ENCODE data around the gene GP5. TPM values are rescaled to one million over a fixed set of nuclear protein-coding genes. Genes with fewer than 3 reads are reported as not detected.

The GP5 gene
- polyA plus RNA-seq, 3 donors = 0.12 TPM; not detected in 2

GRCh38 chr3:194383276-194383940 is 15.7 kb downstream of the GP5 start:
- Histone ChIP-seq H3K4me1 (ENCODE audit: control insufficient read depth in 1 of 2, insufficient read depth in 2 of 2, low read length in 2 of 2) (no peaks in the 10 kb centered on the region), H3K27ac (ENCODE audit: low read depth in 1 of 2, low read length in 2 of 2) (no peak overlapping the region), H3K79me2 (ENCODE audit: insufficient read depth, low read length) (no peaks in the 10 kb centered on the region), H3K9me3 (replicated peaks in 1 of 2; ENCODE audit: control insufficient read depth in 1 of 2, insufficient read depth in 1 of 2, low read length in 2 of 2) (no peaks in the 10 kb centered on the region), H3K36me3 (replicated peaks in 1 of 2; ENCODE audit: control insufficient read depth in 1 of 2, insufficient read depth in 2 of 2, low read length in 2 of 2) (no peaks in the 10 kb centered on the region), H3K27me3 (ENCODE audit: control insufficient read depth in 2 of 2, insufficient read depth in 2 of 2, low read length in 2 of 2) (no peaks in the 10 kb centered on the region), H4K20me1 (ENCODE audit: insufficient read depth, low read length) (no peaks in the 10 kb centered on the region), H3K4me2 (replicated peaks; ENCODE audit: extremely low read depth, low read length, poor library complexity, severe bottlenecking) (no peak overlapping the region), H3K4me3 (replicated peaks in 1 of 3; ENCODE audit: low read depth in 2 of 3, low read length in 3 of 3) (no peak overlapping the region), H2AFZ (ENCODE audit: insufficient read depth, low read depth, low read length, poor library complexity, severe bottlenecking) (no peak overlapping the region), H3K9ac (ENCODE audit: insufficient read depth, low read length, poor library complexity, severe bottlenecking) (no peak overlapping the region)
- Mint-ChIP-seq H3K9me3 (no peaks in the 10 kb centered on the region), H3K4me1 (peaks cover 2% of the 10 kb centered on the region), H3K4me3 (no peak overlapping the region), H3K27me3 (ENCODE audit: low read depth in 3 of 3) (peaks cover 14 to 15% (median 15%) of the 10 kb centered on the region in 3 donors), H3K36me3 (no peaks in the 10 kb centered on the region), H3K27ac (no peak overlapping the region)
- 91% methylated on average over 9 of the region's 14 CpGs for WGBS (ENCODE audit: insufficient coverage)
- DNase-seq = no peak
- intact Hi-C loops (cut with micrococcal nuclease) = no loop called here
- no peak for TF ChIP-seq CTCF (IDR thresholded peaks at IDR 0.05)

- no peak for DNase-seq
- WGBS (ENCODE audit: insufficient coverage) = 48% methylated on average over 4 of the region's 9 CpGs
- H3K79me2 ChIP-seq (ENCODE audit: insufficient read depth, low read length) = no peaks in the 10 kb centered on the region
- no peaks in the 10 kb centered on the region for H3K27me3 ChIP-seq (ENCODE audit: control insufficient read depth in 2 of 2, insufficient read depth in 2 of 2, low read length in 2 of 2)
- H3K4me1 Mint-ChIP-seq = peaks cover 2% of the 10 kb centered on the region
- H3K9me3 Mint-ChIP-seq = no peaks in the 10 kb centered on the region
- TF ChIP-seq CTCF (IDR thresholded peaks at IDR 0.05) = no peak
- no peaks in the 10 kb centered on the region for H3K9me3 ChIP-seq (replicated peaks in 1 of 2; ENCODE audit: control insufficient read depth in 1 of 2, insufficient read depth in 1 of 2, low read length in 2 of 2)
- no peaks in the 10 kb centered on the region for H3K36me3 ChIP-seq (replicated peaks in 1 of 2; ENCODE audit: control insufficient read depth in 1 of 2, insufficient read depth in 2 of 2, low read length in 2 of 2)
- no peak overlapping the region for H2AFZ ChIP-seq (ENCODE audit: insufficient read depth, low read depth, low read length, poor library complexity, severe bottlenecking)
- H3K27me3 Mint-ChIP-seq (ENCODE audit: low read depth in 3 of 3) = peaks cover 14 to 15% (median 15%) of the 10 kb centered on the region in 3 donors
- no peak overlapping the region for H3K27ac Mint-ChIP-seq
- intact Hi-C loops (cut with micrococcal nuclease) = no loop called here
- H3K4me3 ChIP-seq (replicated peaks in 1 of 3; ENCODE audit: low read depth in 2 of 3, low read length in 3 of 3) = no peak overlapping the region
- no peaks in the 10 kb centered on the region for H3K4me1 ChIP-seq (ENCODE audit: control insufficient read depth in 1 of 2, insufficient read depth in 2 of 2, low read length in 2 of 2)
- no peak overlapping the region for H3K4me2 ChIP-seq (replicated peaks; ENCODE audit: extremely low read depth, low read length, poor library complexity, severe bottlenecking)
- H3K27ac ChIP-seq (ENCODE audit: low read depth in 1 of 2, low read length in 2 of 2) = no peak overlapping the region
- no peaks in the 10 kb centered on the region for H4K20me1 ChIP-seq (ENCODE audit: insufficient read depth, low read length)
- H3K36me3 Mint-ChIP-seq = no peaks in the 10 kb centered on the region
- no peak overlapping the region for H3K9ac ChIP-seq (ENCODE audit: insufficient read depth, low read length, poor library complexity, severe bottlenecking)
- no peak overlapping the region for H3K4me3 Mint-ChIP-seq
These were observed 16.2 kb downstream of the GP5 start for GRCh38 chr3:194382892-194383223.
